Measurements from ENCODE around the gene A4GNT. TPM values are rescaled to one million over a fixed set of nuclear protein-coding genes. Genes with fewer than 3 reads are reported as not detected.
A peak's percentile ranks its signal among the peaks of the same experiment; 100 is the strongest.

A4GNT gene
- total RNA-seq, 6 donors from 2014 or later, result 0.40 to 0.44 TPM; not detected in 4

- DNase-seq (no peak), ATAC-seq (ENCODE audit: low FRiP score in 2 of 2) (no peak)
- Histone ChIP-seq H3K36me3 (peaks cover 0 to 28% (median 8%) of the 10 kb centered on the region in 4 donors), H3K9me3 (no peaks in the 10 kb centered on the region), H3K4me3 (no peak overlapping the region), H3K4me1 (no peaks in the 10 kb centered on the region), H3K27me3 (no peaks in the 10 kb centered on the region), H3K27ac (no peak overlapping the region)
- TF ChIP-seq POLR2AphosphoS5 (IDR thresholded peaks at IDR 0.05) (no peak), CTCF (IDR thresholded peaks at IDR 0.05) (no peak), POLR2A (IDR thresholded peaks at IDR 0.05) (no peak), EP300 (IDR thresholded peaks at IDR 0.05) (no peak)
Observed at GRCh38 chr3:138099417-138099816, 32.8 kb downstream of the A4GNT start.

- peak in 1 of 2 donors; percentile 22 for ATAC-seq (ENCODE audit: low FRiP score in 2 of 2)
- Histone ChIP-seq H3K27ac (no peak overlapping the region), H3K27me3 (no peaks in the 10 kb centered on the region), H3K9me3 (no peaks in the 10 kb centered on the region), H3K36me3 (peaks cover 0 to 29% (median 3%) of the 10 kb centered on the region in 4 donors), H3K4me1 (no peaks in the 10 kb centered on the region), H3K4me3 (no peak overlapping the region)
- no peak for TF ChIP-seq POLR2A (IDR thresholded peaks at IDR 0.05)
- no peak for TF ChIP-seq CTCF (IDR thresholded peaks at IDR 0.05)
- TF ChIP-seq EP300 (IDR thresholded peaks at IDR 0.05), result no peak
- TF ChIP-seq POLR2AphosphoS5 (IDR thresholded peaks at IDR 0.05), result no peak
- WGBS, 2 donors, result 74% methylated on average over 9 to 12 of the region's 12 CpGs
- DNase-seq, result peak in 1 of 2 donors; percentile 12
Observed at GRCh38 chr3:138097192-138098172, 34.7 kb downstream of the A4GNT start.

DNA sequence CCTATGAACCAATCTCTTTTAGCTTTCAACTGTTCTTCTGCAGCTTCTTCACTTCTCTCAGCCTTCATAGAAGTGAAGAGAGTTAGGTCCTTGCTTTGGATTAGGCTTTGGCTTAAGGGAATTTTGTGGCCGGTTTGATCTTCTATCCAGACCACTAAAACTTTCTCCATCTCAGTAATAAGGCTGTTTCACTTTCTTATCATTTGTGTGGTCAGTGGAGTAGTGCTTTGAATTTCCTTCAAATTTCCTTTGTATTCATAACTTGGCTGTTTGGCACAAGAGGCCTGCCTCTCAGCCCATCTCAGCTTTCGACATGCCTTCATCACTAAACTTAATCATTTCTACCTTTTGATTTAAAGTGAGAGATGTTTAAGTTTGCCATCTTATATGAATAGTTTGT, 38.5 kb downstream of the A4GNT start:
- ATAC-seq (ENCODE audit: low FRiP score in 2 of 2), result no peak
- Histone ChIP-seq H3K9me3 (no peaks in the 10 kb centered on the region), H3K27me3 (no peaks in the 10 kb centered on the region), H3K4me1 (no peaks in the 10 kb centered on the region), H3K36me3 (peaks cover 0 to 18% (median 2%) of the 10 kb centered on the region in 4 donors), H3K27ac (no peak overlapping the region), H3K4me3 (no peak overlapping the region)
- TF ChIP-seq EP300 (IDR thresholded peaks at IDR 0.05), result no peak
- no peak for TF ChIP-seq CTCF (IDR thresholded peaks at IDR 0.05)
- TF ChIP-seq POLR2A (IDR thresholded peaks at IDR 0.05), result no peak
- no peak for TF ChIP-seq POLR2AphosphoS5 (IDR thresholded peaks at IDR 0.05)
- WGBS, 2 donors, result 43 to 92% methylated on average over 2 of the region's 2 CpGs
- no peak for DNase-seq

- Histone ChIP-seq H3K9me3 (no peaks in the 10 kb centered on the region), H3K4me3 (no peak overlapping the region), H3K27ac (no peak overlapping the region), H3K36me3 (peaks cover 0 to 29% (median 5%) of the 10 kb centered on the region in 4 donors), H3K4me1 (no peaks in the 10 kb centered on the region), H3K27me3 (no peaks in the 10 kb centered on the region)
- no peak for ATAC-seq (ENCODE audit: low FRiP score in 2 of 2)
- WGBS, 2 donors, result 88 to 91% methylated on average over 2 of the region's 2 CpGs
- TF ChIP-seq CTCF (IDR thresholded peaks at IDR 0.05) (no peak), POLR2AphosphoS5 (IDR thresholded peaks at IDR 0.05) (no peak), EP300 (IDR thresholded peaks at IDR 0.05) (no peak), POLR2A (IDR thresholded peaks at IDR 0.05) (no peak)
- no peak for DNase-seq
Observed at GRCh38 chr3:138092023-138092422, 40.2 kb downstream of the A4GNT start.
